ENCODE results near the gene DDX28. TPM values are rescaled to one million over a fixed set of nuclear protein-coding genes. Genes with fewer than 3 reads are reported as not detected.

The DDX28 gene
- total RNA-seq, 1 donor from 2014 or later = 6.2 TPM

GRCh38 chr16:68065716-68066305, 42.8 kb upstream of the DDX28 start:
- Mint-ChIP-seq H3K27ac (ENCODE audit: unreplicated experiment) (peak overlapping the region; percentile 47), H3K4me1 (ENCODE audit: low read depth, unreplicated experiment) (peaks cover 18% of the 10 kb centered on the region), H3K27me3 (ENCODE audit: low read depth, unreplicated experiment) (no peaks in the 10 kb centered on the region), H3K4me3 (ENCODE audit: unreplicated experiment) (no peak overlapping the region), H3K36me3 (ENCODE audit: low read depth, unreplicated experiment) (peaks cover 16% of the 10 kb centered on the region), H3K9me3 (ENCODE audit: unreplicated experiment) (no peaks in the 10 kb centered on the region)
- Histone ChIP-seq H3K79me2 (ENCODE audit: insufficient read depth, low read length) (no peaks in the 10 kb centered on the region), H2AFZ (ENCODE audit: low read depth, low read length) (no peak overlapping the region), H3K4me1 (ENCODE audit: insufficient read depth, low read length) (peaks cover 25% of the 10 kb centered on the region), H3K4me2 (ENCODE audit: low read length) (peak overlapping the region; percentile 59), H3K9ac (ENCODE audit: low read length) (peak overlapping the region; percentile 36), H3K9me3 (ENCODE audit: insufficient read depth, low read depth, low read length) (no peaks in the 10 kb centered on the region), H3K4me3 (ENCODE audit: insufficient read depth, low read depth, low read length) (no peak overlapping the region), H3K27ac (ENCODE audit: low read depth, low read length) (peak overlapping the region; percentile 66), H4K20me1 (ENCODE audit: insufficient read depth, low read length) (peaks cover 5% of the 10 kb centered on the region), H3K36me3 (ENCODE audit: insufficient read depth, low read length) (peaks cover 8% of the 10 kb centered on the region), H3K27me3 (ENCODE audit: insufficient read depth, low read length) (no peaks in the 10 kb centered on the region)
- TF ChIP-seq CTCF (IDR thresholded peaks at IDR 0.05; ENCODE audit: insufficient read depth, low read depth, low read length) (no peak), EZH2 (IDR thresholded peaks at IDR 0.05; ENCODE audit: insufficient read depth, low read length) (no peak)
- DNase-seq (ENCODE audit: low read depth) = peak; percentile 77
- FAIRE-seq = peak; percentile 72

GRCh38 chr16:68064791-68065365, 41.8 kb upstream of the DDX28 start:
- Mint-ChIP-seq H3K27me3 (ENCODE audit: low read depth, unreplicated experiment) (no peaks in the 10 kb centered on the region), H3K27ac (ENCODE audit: unreplicated experiment) (peak overlapping the region; percentile 73), H3K4me1 (ENCODE audit: low read depth, unreplicated experiment) (peaks cover 12% of the 10 kb centered on the region), H3K9me3 (ENCODE audit: unreplicated experiment) (no peaks in the 10 kb centered on the region), H3K36me3 (ENCODE audit: low read depth, unreplicated experiment) (peaks cover 16% of the 10 kb centered on the region), H3K4me3 (ENCODE audit: unreplicated experiment) (peak overlapping the region; percentile 55)
- FAIRE-seq (peak; percentile 79), DNase-seq (ENCODE audit: low read depth) (peak; percentile 87)
- H3K9me3 ChIP-seq (ENCODE audit: insufficient read depth, low read depth, low read length) = no peaks in the 10 kb centered on the region
- H3K36me3 ChIP-seq (ENCODE audit: insufficient read depth, low read length) = peaks cover 6% of the 10 kb centered on the region
- H3K27ac ChIP-seq (ENCODE audit: low read depth, low read length) = peak overlapping the region; percentile 66
- no peak overlapping the region for H3K4me3 ChIP-seq (ENCODE audit: insufficient read depth, low read depth, low read length)
- peaks cover 25% of the 10 kb centered on the region for H3K4me1 ChIP-seq (ENCODE audit: insufficient read depth, low read length)
- H3K79me2 ChIP-seq (ENCODE audit: insufficient read depth, low read length) = no peaks in the 10 kb centered on the region
- TF ChIP-seq CTCF (IDR thresholded peaks at IDR 0.05; ENCODE audit: insufficient read depth, low read depth, low read length) (peak; percentile 82), EZH2 (IDR thresholded peaks at IDR 0.05; ENCODE audit: insufficient read depth, low read length) (no peak)
- no peak overlapping the region for H2AFZ ChIP-seq (ENCODE audit: low read depth, low read length)
- H3K9ac ChIP-seq (ENCODE audit: low read length) = peak overlapping the region; percentile 36
- H3K27me3 ChIP-seq (ENCODE audit: insufficient read depth, low read length) = no peaks in the 10 kb centered on the region
- H3K4me2 ChIP-seq (ENCODE audit: low read length) = peak overlapping the region; percentile 59
- peaks cover 5% of the 10 kb centered on the region for H4K20me1 ChIP-seq (ENCODE audit: insufficient read depth, low read length)

GRCh38 chr16:68062910-68063393, 39.9 kb upstream of the DDX28 start:
- H3K9ac ChIP-seq (ENCODE audit: low read length) = no peak overlapping the region
- peaks cover 5% of the 10 kb centered on the region for H4K20me1 ChIP-seq (ENCODE audit: insufficient read depth, low read length)
- peaks cover 19% of the 10 kb centered on the region for H3K36me3 Mint-ChIP-seq (ENCODE audit: low read depth, unreplicated experiment)
- H3K4me3 ChIP-seq (ENCODE audit: insufficient read depth, low read depth, low read length) = no peak overlapping the region
- H3K27ac ChIP-seq (ENCODE audit: low read depth, low read length) = no peak overlapping the region
- no peak overlapping the region for H3K4me2 ChIP-seq (ENCODE audit: low read length)
- FAIRE-seq = no peak
- no peak overlapping the region for H3K27ac Mint-ChIP-seq (ENCODE audit: unreplicated experiment)
- peaks cover 25% of the 10 kb centered on the region for H3K4me1 ChIP-seq (ENCODE audit: insufficient read depth, low read length)
- H3K79me2 ChIP-seq (ENCODE audit: insufficient read depth, low read length) = no peaks in the 10 kb centered on the region
- no peaks in the 10 kb centered on the region for H3K27me3 Mint-ChIP-seq (ENCODE audit: low read depth, unreplicated experiment)
- no peak overlapping the region for H2AFZ ChIP-seq (ENCODE audit: low read depth, low read length)
- no peak overlapping the region for H3K4me3 Mint-ChIP-seq (ENCODE audit: unreplicated experiment)
- no peak for DNase-seq (ENCODE audit: low read depth)
- no peaks in the 10 kb centered on the region for H3K27me3 ChIP-seq (ENCODE audit: insufficient read depth, low read length)
- TF ChIP-seq CTCF (IDR thresholded peaks at IDR 0.05; ENCODE audit: insufficient read depth, low read depth, low read length) = no peak
- TF ChIP-seq EZH2 (IDR thresholded peaks at IDR 0.05; ENCODE audit: insufficient read depth, low read length) = no peak
- no peaks in the 10 kb centered on the region for H3K9me3 Mint-ChIP-seq (ENCODE audit: unreplicated experiment)
- H3K36me3 ChIP-seq (ENCODE audit: insufficient read depth, low read length) = peaks cover 4% of the 10 kb centered on the region
- H3K4me1 Mint-ChIP-seq (ENCODE audit: low read depth, unreplicated experiment) = peaks cover 12% of the 10 kb centered on the region
- no peaks in the 10 kb centered on the region for H3K9me3 ChIP-seq (ENCODE audit: insufficient read depth, low read depth, low read length)
